Measurements from ENCODE around the gene SAMHD1. TPM values are rescaled to one million over a fixed set of nuclear protein-coding genes. Genes with fewer than 3 reads are reported as not detected.

SAMHD1 gene
- total RNA-seq, 4 donors from 2014 or later: 76.8 to 172 (median 104) TPM

- Histone ChIP-seq H3K36me3 (no peaks in the 10 kb centered on the region), H3K27ac (peak overlapping the region; percentile 92 to 99), H3K9me3 (no peaks in the 10 kb centered on the region), H3K4me1 (peaks cover 0 to 39% of the 10 kb centered on the region in 2 donors), H3K27me3 (no peaks in the 10 kb centered on the region), H3K4me3 (no peak overlapping the region)
- TF ChIP-seq POLR2A (IDR thresholded peaks at IDR 0.05) (no peak), CTCF (IDR thresholded peaks at IDR 0.05) (no peak)
- no peak for DNase-seq
- intact Hi-C loops (cut with DNase I; ENCODE audit: low total_unique reads): no loop called here
Measured at GRCh38 chr20:36855241-36855657, 96.3 kb downstream of the SAMHD1 start.

- H3K36me3 ChIP-seq: no peaks in the 10 kb centered on the region
- intact Hi-C loops (cut with DNase I; ENCODE audit: low total_unique reads): no loop called here
- H3K4me1 ChIP-seq: peaks cover 0 to 35% of the 10 kb centered on the region in 2 donors
Measured at GRCh38 chr20:36854348-36855240, 96.9 kb downstream of the SAMHD1 start.

GRCh38 chr20:36852187-36852586 lies 99.3 kb downstream of the SAMHD1 start:
- peak overlapping the region in 1 of 2 donors; percentile 22 for H3K4me3 ChIP-seq
- no peak for DNase-seq
- TF ChIP-seq POLR2A (IDR thresholded peaks at IDR 0.05): no peak
- TF ChIP-seq CTCF (IDR thresholded peaks at IDR 0.05): no peak

More at GRCh38 chr20:36854348-36855240, 96.9 kb downstream of the SAMHD1 start:
- H3K9me3 ChIP-seq: no peaks in the 10 kb centered on the region
- H3K27ac ChIP-seq: peak overlapping the region; percentile 92 to 99
- no peaks in the 10 kb centered on the region for H3K27me3 ChIP-seq
- TF ChIP-seq CTCF (IDR thresholded peaks at IDR 0.05) (no peak), POLR2A (IDR thresholded peaks at IDR 0.05) (no peak)
- H3K4me3 ChIP-seq: no peak overlapping the region
- DNase-seq: no peak

GRCh38 chr20:36851490-36851889 lies 100.0 kb downstream of the SAMHD1 start:
- Histone ChIP-seq H3K9me3 (no peaks in the 10 kb centered on the region), H3K27ac (peak overlapping the region; percentile 92 to 99), H3K4me1 (peaks cover 15 to 35% of the 10 kb centered on the region in 2 donors), H3K36me3 (no peaks in the 10 kb centered on the region), H3K4me3 (no peak overlapping the region), H3K27me3 (no peaks in the 10 kb centered on the region)
- DNase-seq: no peak
- TF ChIP-seq CTCF (IDR thresholded peaks at IDR 0.05): no peak
- no peak for TF ChIP-seq POLR2A (IDR thresholded peaks at IDR 0.05)
- intact Hi-C loops (cut with DNase I; ENCODE audit: low total_unique reads): no loop called here

More at GRCh38 chr20:36852187-36852586, 99.3 kb downstream of the SAMHD1 start:
- Histone ChIP-seq H3K27ac (peak overlapping the region; percentile 92 to 99), H3K27me3 (no peaks in the 10 kb centered on the region), H3K4me1 (peaks cover 11 to 37% of the 10 kb centered on the region in 2 donors), H3K9me3 (no peaks in the 10 kb centered on the region), H3K36me3 (no peaks in the 10 kb centered on the region)
- intact Hi-C loops (cut with DNase I; ENCODE audit: low total_unique reads): no loop called here

- no peak overlapping the region for H3K4me3 ChIP-seq
- intact Hi-C loops (cut with DNase I; ENCODE audit: low total_unique reads): no loop called here
- peak overlapping the region; percentile 95 to 99 for H3K27ac ChIP-seq
- peaks cover 21 to 35% of the 10 kb centered on the region in 2 donors for H3K4me1 ChIP-seq
- TF ChIP-seq POLR2A (IDR thresholded peaks at IDR 0.05): no peak
- no peak for TF ChIP-seq CTCF (IDR thresholded peaks at IDR 0.05)
- no peak for DNase-seq
- H3K9me3 ChIP-seq: no peaks in the 10 kb centered on the region
- no peaks in the 10 kb centered on the region for H3K36me3 ChIP-seq
- H3K27me3 ChIP-seq: no peaks in the 10 kb centered on the region
Measured at GRCh38 chr20:36850759-36851158, 100.7 kb downstream of the SAMHD1 start.

Data from uterus (tissue), 4 donors.